Measurements from ENCODE around the gene MED12L. TPM values are rescaled to one million over a fixed set of nuclear protein-coding genes. Genes with fewer than 3 reads are reported as not detected.

The MED12L gene
- total RNA-seq, 1 donor from 2014 or later = 0.49 TPM

DNA sequence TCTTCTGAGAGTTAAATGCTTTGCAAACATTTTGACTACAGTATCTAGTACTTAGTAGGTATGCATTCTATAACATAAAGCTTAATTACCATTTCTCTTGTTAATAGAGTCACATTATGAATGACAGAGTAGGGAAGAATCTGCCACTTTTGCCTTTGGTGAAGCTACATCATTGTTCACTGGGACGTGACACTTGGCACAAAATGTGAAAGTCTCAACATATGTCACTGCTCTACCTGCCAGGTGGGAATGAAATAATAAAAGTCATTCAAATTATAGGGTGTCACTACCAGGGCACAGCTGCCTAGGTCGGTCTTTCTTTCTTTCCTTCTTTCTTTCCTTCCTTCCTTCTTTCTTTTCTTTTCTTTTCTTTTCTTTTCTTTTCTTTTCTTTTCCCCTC lies 213.5 kb downstream of the MED12L start:
- intact Hi-C loops (cut with DNase I) = no loop called here
- ATAC-seq (no peak), DNase-seq (ENCODE audit: missing footprints) (no peak)

DNA sequence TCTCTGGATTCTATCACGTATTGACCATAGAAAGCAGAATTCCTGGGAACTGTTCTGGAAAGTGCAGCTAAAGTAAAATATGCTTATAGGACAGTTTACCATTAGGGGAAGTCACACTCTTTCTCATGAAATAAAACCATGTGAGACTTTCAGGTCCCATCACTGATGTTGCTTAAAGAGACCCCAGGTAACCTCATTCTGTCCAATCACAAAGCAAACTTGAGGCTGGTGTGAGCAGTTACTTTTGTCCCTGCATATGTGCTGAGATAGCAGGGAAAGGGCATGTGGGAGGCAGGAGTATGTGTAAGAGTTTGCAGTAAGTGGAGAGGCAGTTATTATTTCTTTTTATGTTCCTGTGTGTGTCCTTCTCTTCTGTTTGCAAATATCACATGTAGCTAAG lies 215.1 kb downstream of the MED12L start:
- no peak for DNase-seq (ENCODE audit: missing footprints)
- ATAC-seq = no peak
- intact Hi-C loops (cut with DNase I) = no loop called here

DNA sequence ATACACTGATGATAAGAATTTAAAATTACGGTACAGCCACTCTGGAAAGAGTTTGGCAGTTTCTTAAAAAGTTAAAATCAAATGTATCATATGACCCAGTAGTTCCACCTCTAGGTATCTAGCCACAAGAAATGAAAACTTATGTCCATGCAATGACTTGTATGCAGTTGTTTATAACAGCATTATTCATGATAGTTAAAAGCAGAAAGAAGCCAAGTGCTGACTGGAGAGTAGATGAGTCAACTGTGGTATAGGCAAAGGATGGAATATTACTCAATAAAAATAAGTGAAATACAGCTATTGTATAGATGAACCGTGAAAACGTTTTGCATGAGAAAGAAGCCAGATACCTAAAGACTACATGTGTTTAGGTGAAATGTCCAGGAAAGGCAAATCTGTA lies 216.3 kb downstream of the MED12L start:
- intact Hi-C loops (cut with DNase I) = no loop called here
- ATAC-seq (no peak), DNase-seq (ENCODE audit: missing footprints) (no peak)

DNA sequence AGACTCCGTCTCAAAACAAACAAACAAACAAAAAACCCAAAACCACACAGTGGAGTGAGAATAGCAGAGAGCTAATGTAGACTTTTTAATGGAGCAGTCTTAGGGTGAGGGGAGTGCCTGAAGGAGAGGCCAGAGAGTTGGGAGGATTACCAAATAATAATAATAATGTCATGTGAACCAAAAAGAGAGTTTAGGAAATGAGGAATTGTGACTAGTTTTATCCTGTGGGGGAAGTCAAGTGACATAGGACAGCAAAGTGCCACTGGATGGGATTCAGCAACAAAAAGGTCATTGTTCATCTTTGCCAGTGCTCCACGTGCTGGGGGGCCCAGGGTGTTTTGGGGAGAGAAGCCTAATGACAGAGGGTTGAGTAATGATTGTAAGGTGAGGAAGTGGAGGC lies 218.3 kb downstream of the MED12L start:
- DNase-seq (ENCODE audit: missing footprints) (no peak), ATAC-seq (no peak)

DNA sequence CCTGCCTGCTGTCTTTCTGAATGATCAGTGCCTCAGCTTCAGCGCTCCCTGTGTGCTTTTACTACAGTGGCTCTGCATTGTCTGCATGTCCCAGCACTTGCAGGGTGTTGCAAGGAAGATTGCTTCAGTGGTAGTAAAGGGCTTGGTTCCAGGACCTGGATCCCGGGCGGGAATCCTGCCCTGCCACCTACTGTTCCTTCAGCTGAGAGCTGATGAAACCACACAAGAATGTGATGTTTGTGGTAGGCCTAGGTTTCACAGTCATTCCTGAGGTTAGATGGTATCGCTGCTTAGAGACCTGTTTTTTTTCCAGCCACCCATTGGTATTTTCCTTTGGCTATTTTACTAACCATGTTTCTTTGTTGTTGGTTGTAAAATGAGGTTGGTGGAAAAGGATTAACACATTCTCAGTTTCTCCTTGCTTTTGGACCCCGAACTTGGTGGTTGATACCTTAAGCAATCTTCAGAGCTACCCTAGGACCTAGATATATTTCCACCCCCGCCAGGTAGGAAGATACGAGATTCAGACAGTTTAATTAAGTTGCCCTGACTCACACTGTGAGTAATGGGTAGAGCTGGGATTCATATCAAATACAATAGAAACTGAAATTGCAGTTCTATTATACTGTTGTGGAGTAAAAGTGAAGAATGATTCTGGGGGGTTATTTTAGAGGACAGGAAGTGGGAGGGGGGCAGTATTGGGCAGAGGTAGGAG lies 219.8 kb downstream of the MED12L start:
- no peak for DNase-seq (ENCODE audit: missing footprints)
- ATAC-seq = peak; percentile 59
- intact Hi-C loops (cut with DNase I) = no loop called here

More for the DNA sequence above, 218.3 kb downstream of the MED12L start:
- intact Hi-C loops (cut with DNase I) = no loop called here

DNA sequence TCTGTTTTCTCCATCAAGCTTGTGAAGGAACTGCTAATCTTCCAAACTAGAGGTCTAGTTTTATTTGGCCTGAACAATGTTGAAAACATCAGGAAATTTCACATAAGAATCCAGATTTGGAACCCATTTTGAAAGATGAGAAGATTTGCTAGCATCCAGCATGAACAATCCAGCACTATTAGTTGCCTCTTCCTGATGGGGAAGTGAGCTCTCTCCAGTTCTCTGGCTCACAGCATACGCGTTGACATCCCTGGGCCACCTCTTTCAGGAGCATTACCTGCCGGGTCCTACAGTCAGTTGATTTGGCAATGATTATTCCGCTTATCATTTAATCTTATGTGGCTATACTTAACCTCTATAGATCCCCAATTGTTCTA lies 220.3 kb downstream of the MED12L start:
- intact Hi-C loops (cut with DNase I) = no loop called here
- no peak for DNase-seq (ENCODE audit: missing footprints)
- no peak for ATAC-seq

DNA sequence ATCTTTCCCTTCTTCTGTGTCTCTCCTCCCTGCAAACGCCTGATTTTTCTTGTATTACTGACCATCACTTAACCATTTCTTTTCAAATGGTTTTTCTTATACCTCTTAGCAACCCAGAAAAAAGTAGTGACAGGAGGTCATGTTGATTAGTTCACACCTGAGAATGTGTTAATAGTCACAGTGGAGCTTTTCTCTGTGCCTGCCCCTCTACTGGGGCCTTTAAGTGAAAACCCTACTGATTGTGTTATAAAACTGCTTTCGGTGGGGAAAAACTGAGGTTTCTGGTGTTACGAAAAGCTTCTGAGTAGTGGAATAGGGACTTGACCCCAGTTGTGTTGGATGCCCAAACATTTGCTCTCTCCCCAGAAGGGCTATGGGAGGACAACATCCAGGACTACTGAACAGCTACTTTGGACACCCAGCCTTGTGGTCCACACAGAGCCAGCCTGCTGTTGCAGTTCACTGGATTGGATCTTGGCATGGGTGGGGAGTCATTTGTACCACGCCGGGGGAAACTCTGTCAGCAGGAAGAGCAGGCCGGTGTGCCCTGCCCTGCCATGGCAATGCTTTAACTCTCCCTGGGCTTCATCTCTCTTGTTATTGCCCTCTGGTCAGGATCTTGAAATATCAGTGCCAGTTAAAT lies 220.8 kb downstream of the MED12L start:
- intact Hi-C loops (cut with DNase I) = no loop called here
- no peak for ATAC-seq
- DNase-seq (ENCODE audit: missing footprints) = no peak

DNA sequence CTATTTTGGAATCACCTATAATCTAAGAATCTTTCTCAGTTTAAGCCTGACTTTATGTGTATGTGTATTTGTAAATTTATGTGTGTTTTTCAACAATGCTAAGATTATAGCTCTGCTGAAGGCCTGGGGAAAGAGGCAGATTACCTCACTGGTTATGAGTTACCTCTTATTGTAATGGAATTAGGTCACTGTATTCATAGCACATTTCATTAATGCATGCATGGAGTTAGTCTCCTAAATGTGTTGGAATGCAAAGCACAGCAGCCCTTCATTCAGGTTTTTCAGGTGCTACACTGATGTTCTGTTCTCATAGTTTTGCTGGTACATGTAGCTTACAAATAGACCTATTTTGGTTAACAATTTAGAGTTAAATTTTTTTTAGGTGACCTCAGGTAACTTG lies 221.7 kb downstream of the MED12L start:
- ATAC-seq (no peak), DNase-seq (ENCODE audit: missing footprints) (no peak)
- intact Hi-C loops (cut with DNase I) = no loop called here

DNA sequence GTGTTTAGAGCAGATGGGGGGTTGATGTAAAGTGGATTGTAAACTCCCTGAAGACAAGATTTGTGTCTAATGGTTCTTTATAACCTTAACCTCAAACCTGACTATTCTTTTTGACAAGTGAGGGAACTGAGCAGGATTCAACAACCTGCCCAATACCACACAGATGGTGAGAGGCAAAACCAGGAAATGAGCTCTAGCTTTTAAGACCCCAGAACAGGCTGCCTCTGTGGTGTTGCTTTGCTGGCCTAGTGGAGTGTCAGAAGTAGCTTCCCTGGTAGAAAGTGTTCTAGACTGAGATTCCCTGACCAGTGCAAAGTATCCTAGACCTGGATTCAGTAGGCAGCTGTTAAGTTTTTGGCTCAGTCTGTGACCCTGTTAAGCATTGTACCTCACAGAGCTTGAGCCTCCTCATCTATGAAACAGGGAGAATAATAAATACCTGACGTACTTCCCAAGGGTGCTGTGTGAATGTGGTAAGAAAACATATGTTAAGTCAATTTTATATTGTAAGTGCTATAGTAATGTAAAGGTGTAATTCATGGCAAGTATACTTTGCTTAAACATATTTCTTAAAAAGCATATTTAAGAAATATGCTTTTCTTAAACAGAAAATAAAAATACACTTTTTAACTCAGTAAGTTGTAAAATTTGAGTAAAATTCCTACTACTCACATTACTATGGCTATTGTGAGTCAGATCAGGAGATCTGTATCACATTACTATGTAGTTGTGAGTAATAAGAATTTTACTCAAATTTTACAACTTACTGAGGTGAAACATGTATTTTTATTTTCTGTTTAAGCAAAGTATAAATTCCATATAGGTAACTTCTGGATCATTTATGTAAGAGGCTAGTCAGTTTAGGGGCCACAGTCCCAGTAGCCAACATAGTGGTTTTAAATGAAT lies 222.4 kb downstream of the MED12L start:
- intact Hi-C loops (cut with DNase I) = no loop called here
- no peak for ATAC-seq
- DNase-seq (ENCODE audit: missing footprints) = no peak

DNA sequence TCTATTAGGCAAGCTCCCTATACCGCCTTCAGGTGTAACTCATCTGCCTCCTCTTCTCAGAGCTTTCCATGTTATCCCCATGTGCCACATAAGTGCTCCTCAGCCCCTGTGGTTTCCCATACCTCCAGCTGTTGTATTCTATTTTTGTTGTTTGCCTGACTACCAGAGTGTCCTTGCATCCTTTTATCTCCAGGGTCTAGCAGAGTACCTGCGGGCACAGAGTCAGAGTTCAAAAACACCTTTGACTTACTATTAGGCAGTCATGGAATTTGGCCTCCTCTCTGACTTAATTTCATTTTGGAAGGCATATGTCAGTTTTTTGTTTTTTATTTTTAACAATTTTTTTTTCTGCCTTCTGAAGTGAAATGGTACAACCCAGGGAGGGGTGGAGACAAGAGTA lies 224.1 kb downstream of the MED12L start:
- DNase-seq (ENCODE audit: missing footprints) = no peak
- no peak for ATAC-seq
- intact Hi-C loops (cut with DNase I) = no loop called here

DNA sequence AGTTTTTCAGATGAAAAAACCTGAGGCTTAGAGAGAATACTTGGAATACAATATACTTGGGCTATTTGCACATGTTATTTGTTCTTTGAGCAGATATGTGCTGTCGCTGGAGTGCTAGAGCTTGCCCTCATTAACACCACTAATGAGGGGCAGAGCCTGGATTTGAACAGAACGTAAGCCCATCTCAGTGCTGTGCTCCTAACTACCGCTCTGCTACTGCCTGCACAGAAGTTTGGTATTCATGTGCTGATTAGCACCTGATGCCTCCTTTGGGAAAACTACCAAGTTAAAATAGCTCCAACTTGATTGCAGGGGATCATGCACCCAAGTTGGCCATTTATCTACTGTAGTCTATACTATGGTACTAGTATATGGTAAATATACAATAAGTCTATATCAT lies 227.5 kb downstream of the MED12L start:
- DNase-seq (ENCODE audit: missing footprints) (no peak), ATAC-seq (no peak)
- intact Hi-C loops (cut with DNase I) = no loop called here

DNA sequence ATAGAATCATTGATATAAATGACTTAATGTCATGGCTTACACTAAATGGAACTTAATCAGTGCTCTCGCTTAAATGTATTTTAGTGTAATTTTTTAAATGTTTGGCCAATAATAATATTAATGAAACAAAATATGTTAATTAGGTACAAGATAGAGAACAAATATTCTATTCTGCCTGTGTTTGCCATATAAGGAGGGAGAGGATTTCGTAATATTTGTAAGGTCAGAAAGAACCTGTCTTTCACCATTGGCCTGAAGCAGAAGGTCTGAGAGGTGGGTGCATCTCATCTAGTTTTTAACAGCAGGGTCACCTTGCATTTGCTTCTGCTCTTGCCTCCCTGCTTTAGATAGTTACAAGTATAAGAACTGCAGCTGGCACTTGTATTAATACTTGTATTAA lies 228.7 kb downstream of the MED12L start:
- no peak for ATAC-seq
- intact Hi-C loops (cut with DNase I) = no loop called here
- no peak for DNase-seq (ENCODE audit: missing footprints)

DNA sequence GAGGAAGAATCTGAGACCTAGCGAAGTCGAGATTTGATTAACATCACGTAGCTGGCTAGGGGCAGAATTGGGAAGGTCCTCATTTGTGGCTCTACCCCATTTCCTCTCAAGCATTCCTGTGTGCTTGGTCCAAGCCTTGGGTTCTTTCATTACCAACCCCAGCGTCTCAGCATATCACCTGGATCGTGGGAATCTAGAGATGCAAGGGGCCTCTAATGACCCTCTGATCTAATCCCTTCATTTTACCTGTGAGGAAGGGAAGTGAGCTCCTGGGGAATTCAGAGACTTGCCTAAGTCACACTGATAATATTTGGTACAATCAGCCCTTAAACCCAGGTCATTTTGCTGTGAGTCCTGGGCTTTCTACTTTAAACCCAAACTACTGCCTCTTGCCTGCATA lies 229.1 kb downstream of the MED12L start:
- DNase-seq (ENCODE audit: missing footprints) (no peak), ATAC-seq (no peak)
- intact Hi-C loops (cut with DNase I) = no loop called here

DNA sequence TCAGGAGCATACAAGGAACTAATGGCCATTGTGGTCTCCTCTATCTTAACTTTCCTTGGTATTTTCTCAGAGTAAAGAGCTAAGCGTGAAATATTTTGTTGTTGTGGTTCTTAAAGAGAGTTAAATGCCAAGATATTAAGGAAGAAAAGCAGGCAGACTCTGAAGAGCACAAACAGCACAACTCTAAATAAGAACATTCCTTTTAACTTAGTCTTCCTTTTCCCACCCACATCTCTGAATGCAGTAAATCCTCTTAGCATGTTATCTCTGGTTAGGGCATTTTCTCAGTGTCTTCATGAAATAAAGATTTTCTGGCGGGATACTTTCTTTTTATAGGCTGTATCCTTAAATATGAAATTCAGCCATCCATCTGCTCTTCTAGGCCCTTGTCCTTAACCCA lies 229.7 kb downstream of the MED12L start:
- intact Hi-C loops (cut with DNase I) = no loop called here
- DNase-seq (ENCODE audit: missing footprints) (no peak), ATAC-seq (no peak)

DNA sequence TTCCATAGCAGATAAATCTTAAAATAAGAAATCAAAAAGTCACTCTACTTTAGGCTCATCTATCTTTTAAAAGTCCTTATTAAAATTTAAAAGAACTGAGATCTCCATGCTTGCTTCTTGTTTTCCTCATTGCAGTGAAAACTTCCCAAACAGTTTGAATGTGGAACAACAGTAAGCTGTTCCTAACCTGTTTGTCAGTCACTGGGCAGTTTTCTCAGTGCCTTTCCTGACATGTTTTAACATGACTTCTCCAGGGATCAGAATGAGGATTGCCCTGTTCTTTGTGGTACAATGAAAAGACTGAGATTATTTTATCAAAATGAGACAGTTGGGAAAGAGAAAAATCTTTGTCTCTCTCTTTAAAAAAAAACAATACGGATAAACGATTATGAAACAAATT lies 230.4 kb downstream of the MED12L start:
- intact Hi-C loops (cut with DNase I) = no loop called here
- ATAC-seq = no peak
- DNase-seq (ENCODE audit: missing footprints) = no peak

DNA sequence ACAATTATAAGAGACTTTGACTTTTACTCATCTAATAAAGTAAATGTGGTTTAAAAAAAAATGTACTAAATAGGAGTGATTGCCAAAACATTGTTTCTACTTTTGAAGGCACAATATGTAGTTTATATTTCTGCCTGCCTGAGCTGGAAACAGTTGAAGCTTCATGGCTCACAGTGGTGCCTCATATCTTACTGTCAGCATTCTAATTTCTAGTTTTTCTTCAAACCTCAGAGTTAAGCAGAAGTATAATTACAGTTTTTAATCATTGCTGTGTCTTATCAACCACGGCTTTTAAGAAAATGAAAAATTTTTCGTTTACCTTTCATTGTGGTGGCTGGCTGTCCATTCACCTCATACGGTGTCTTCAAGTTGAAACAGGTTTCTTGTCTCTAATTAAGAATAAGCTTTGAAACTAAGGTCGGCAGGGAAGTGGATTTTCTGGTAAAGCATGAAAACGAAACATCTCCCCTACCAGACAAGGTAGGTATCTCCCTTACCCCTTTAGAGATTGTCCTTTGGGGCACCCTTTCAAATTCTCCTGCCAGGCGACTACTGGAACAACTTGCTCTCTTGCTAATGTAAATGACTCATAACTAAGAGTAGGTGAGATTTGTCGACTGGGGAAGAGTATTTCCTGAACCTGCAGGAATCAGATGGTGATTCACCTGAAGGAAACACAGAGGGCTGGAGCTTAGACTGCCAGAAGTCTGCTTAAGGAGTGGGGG lies 231.0 kb downstream of the MED12L start, which contains the start of gene GPR87:
TSS of gene GPR87 (minus strand) at position 554 of the 725 bp plus-strand sequence. CDS start 16,720 bp downstream, outside the sequence.
- intact Hi-C loops (cut with DNase I) = no loop called here

DNA sequence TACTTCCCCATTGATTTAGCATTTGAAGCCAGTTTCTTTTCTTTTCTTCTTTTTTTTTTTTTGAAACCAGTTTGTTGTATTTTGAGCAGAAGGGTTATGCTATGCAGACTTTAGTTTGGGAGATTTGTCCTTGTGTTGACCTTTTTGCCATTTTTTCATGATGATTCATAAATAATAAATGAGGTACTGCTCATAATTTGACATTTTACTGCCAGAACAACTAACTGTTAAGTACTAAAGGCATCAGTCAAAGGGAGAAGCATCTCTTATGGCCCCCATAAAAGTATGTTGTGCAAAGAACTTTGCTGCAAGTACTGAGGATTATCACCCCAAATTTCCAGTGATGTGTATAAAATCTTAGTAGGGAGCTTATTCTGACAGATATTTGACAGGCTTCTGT lies 232.8 kb downstream of the MED12L start:
- ATAC-seq = no peak
- DNase-seq (ENCODE audit: missing footprints) = no peak
- intact Hi-C loops (cut with DNase I) = no loop called here

More for the DNA sequence above, 231.0 kb downstream of the MED12L start, which contains the start of gene GPR87:
- no peak for DNase-seq (ENCODE audit: missing footprints)
- ATAC-seq = no peak

DNA sequence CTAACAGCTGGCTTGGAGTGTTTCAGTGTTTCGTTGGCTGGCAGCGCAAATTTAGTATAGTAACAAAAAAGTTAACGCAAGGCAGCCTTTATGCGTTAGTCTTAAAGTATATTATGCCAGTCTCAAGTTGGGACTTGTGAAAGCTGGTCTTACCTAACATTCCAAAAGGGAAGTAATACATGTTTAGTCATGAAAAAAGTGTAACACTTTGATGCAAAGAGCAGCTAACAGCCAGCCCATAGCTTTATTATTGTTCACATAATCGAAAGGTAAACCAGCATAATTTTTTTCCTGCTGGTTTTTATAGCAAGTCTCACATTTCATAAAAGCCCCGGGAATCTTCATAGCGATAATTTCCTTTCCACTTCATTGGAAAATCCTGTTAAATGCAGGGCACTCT lies 233.5 kb downstream of the MED12L start:
- intact Hi-C loops (cut with DNase I) = no loop called here
- no peak for ATAC-seq
- no peak for DNase-seq (ENCODE audit: missing footprints)

DNA sequence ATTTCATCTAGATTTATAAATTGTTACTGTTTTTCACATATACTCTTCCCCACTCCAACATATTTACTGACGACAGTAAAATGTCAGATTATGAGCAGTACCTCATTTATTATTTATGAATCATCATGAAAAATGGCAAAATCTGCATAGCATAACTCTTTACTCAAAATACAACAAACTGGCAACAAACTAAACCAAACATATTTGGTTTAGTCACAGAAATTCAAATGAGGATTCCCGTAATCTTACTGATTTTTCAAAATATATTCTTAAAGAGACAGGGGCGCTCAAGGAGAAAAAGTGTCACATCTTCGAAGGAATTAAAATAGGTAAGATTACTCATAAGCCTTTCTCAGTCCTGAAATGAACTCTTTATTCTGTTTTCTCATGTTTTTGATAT lies 234.2 kb downstream of the MED12L start:
- no peak for DNase-seq (ENCODE audit: missing footprints)

More for the DNA sequence above, 234.2 kb downstream of the MED12L start:
- no peak for ATAC-seq
- intact Hi-C loops (cut with DNase I) = no loop called here
